Measurements from ENCODE around the gene ZBED4.

DNA sequence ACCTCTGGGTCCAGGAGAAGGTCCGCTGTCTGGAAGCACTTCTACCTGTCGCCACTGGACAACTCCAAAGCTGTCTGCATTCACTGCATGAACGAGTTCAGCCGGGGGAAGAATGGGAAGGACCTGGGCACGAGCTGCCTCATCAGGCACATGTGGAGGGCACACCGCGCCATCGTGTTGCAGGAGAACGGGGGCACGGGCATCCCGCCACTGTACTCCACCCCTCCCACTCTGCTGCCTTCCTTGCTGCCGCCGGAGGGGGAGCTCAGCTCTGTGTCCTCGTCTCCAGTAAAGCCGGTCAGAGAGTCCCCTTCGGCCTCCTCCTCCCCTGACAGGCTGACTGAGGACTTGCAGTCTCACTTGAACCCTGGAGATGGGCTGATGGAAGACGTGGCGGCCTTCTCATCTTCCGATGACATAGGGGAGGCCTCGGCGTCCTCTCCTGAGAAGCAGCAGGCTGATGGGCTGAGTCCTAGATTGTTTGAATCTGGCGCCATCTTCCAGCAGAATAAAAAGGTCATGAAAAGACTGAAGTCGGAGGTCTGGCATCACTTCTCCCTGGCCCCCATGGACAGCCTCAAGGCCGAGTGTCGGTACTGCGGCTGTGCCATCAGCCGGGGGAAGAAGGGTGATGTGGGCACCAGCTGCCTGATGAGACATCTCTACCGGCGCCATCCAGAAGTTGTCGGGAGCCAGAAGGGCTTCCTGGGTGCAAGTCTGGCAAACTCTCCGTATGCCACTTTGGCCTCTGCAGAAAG is 31.0 kb downstream of the ZBED4 start:
- TF ChIP-seq, protein P1, sequence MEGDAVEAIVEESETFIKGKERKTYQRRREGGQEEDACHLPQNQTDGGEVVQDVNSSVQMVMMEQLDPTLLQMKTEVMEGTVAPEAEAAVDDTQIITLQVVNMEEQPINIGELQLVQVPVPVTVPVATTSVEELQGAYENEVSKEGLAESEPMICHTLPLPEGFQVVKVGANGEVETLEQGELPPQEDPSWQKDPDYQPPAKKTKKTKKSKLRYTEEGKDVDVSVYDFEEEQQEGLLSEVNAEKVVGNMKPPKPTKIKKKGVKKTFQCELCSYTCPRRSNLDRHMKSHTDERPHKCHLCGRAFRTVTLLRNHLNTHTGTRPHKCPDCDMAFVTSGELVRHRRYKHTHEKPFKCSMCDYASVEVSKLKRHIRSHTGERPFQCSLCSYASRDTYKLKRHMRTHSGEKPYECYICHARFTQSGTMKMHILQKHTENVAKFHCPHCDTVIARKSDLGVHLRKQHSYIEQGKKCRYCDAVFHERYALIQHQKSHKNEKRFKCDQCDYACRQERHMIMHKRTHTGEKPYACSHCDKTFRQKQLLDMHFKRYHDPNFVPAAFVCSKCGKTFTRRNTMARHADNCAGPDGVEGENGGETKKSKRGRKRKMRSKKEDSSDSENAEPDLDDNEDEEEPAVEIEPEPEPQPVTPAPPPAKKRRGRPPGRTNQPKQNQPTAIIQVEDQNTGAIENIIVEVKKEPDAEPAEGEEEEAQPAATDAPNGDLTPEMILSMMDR (IDR thresholded peaks at IDR 0.05), result no peak
- TF ChIP-seq POLR2A (IDR thresholded peaks at IDR 0.05), result no peak

Data from right lobe of liver (tissue), 4 donors.